ENCODE results near the gene NR2F2. TPM values are rescaled to one million over a fixed set of nuclear protein-coding genes. Genes with fewer than 3 reads are reported as not detected.

Gene NR2F2
- total RNA-seq, 6 donors from 2014 or later = 10.8 to 64.7 (median 30.1) TPM

GRCh38 chr15:96312641-96313335 lies 17.7 kb upstream of the NR2F2 start:
- H3K9me3 ChIP-seq = no peaks in the 10 kb centered on the region
- no peak overlapping the region for H3K27ac ChIP-seq
- peaks cover 0 to 6% (median 0%) of the 10 kb centered on the region in 4 donors for H3K4me1 ChIP-seq
- no peaks in the 10 kb centered on the region for H3K27me3 ChIP-seq
- TF ChIP-seq POLR2A (IDR thresholded peaks at IDR 0.05) (no peak), POLR2AphosphoS5 (IDR thresholded peaks at IDR 0.05) (no peak), EP300 (IDR thresholded peaks at IDR 0.05) (no peak), CTCF (IDR thresholded peaks at IDR 0.05) (no peak)
- H3K4me3 ChIP-seq = no peak overlapping the region
- WGBS, 2 donors = 61 to 83% methylated on average over 4 of the region's 4 CpGs
- DNase-seq (no peak), ATAC-seq (ENCODE audit: low FRiP score in 2 of 2) (no peak)
- H3K36me3 ChIP-seq = no peaks in the 10 kb centered on the region

DNA sequence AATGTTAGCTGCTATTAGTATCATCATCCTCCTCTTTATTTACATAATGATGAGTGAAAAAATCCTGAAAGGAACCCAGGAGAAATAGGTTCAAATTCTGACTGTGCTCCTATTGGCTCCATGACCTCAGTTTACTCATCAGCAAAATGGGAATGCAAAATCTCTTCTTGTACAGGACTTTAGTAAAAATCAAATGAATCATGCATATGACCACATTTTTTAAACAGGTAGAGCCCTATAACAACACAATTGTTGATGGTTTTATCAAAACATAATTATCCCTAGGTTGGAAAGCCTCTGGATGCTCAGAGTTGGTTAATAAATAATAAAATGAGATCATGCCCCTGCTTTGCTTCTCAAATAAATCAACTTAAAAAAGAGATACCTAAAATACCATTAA lies 16.0 kb upstream of the NR2F2 start:
- H3K36me3 ChIP-seq = no peaks in the 10 kb centered on the region
- no peaks in the 10 kb centered on the region for H3K9me3 ChIP-seq
- TF ChIP-seq POLR2A (IDR thresholded peaks at IDR 0.05) (no peak), CTCF (IDR thresholded peaks at IDR 0.05) (no peak), EP300 (IDR thresholded peaks at IDR 0.05) (no peak), POLR2AphosphoS5 (IDR thresholded peaks at IDR 0.05) (no peak)
- ATAC-seq (ENCODE audit: low FRiP score in 2 of 2) (no peak), DNase-seq (no peak)
- no peak overlapping the region for H3K4me3 ChIP-seq
- H3K27ac ChIP-seq = no peak overlapping the region
- peaks cover 0 to 2% (median 0%) of the 10 kb centered on the region in 4 donors for H3K27me3 ChIP-seq
- peaks cover 0 to 3% (median 0%) of the 10 kb centered on the region in 4 donors for H3K4me1 ChIP-seq

- H3K4me3 ChIP-seq = no peak overlapping the region
- DNase-seq = no peak
- 83 to 84% methylated on average over 1 of the region's 1 CpG for WGBS, 2 donors
- no peak overlapping the region for H3K27ac ChIP-seq
- TF ChIP-seq POLR2AphosphoS5 (IDR thresholded peaks at IDR 0.05) = no peak
- no peak for TF ChIP-seq CTCF (IDR thresholded peaks at IDR 0.05)
- no peak for TF ChIP-seq POLR2A (IDR thresholded peaks at IDR 0.05)
- TF ChIP-seq EP300 (IDR thresholded peaks at IDR 0.05) = no peak
- no peak for ATAC-seq (ENCODE audit: low FRiP score in 2 of 2)
- H3K4me1 ChIP-seq = peaks cover 0 to 3% (median 0%) of the 10 kb centered on the region in 4 donors
- no peaks in the 10 kb centered on the region for H3K36me3 ChIP-seq
- H3K9me3 ChIP-seq = no peaks in the 10 kb centered on the region
- peaks cover 0 to 2% (median 0%) of the 10 kb centered on the region in 4 donors for H3K27me3 ChIP-seq
These were observed 15.5 kb upstream of the NR2F2 start for GRCh38 chr15:96314963-96315362.

DNA sequence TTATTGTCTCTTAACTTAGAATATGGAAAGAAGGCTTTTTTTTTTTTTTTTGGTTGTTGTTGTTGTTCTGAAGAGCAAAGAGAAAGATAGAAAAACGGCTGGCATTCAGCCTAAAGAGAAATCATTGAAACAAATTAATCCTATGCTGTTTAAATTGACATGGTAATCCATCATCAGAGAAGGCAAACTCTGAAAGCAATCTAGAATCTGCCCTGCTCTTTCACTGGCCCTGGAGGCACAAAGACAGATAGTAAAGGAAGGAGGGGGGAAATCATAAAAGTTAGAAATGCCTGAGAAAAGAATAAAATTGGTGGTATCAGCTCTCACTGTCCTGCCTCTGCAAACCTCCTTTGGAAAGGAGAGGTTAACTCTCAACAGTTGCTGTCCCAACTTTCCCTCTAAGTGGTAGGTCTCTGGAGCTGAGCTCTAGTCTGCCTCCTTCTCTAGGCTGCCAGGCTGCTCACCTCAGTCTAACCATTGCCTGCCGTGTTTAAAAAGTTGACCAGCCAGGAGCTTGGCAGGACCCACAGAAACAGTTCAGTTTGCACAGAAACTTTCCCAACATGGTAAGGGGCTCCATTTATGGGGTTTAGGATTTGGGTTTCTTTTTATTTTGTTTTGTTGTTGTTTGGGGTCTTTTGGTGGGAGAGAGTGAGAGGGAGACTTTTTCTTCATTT lies 13.4 kb upstream of the NR2F2 start:
- DNase-seq = no peak
- Histone ChIP-seq H3K4me1 (peaks cover 0 to 10% (median 4%) of the 10 kb centered on the region in 4 donors), H3K9me3 (no peaks in the 10 kb centered on the region), H3K36me3 (no peaks in the 10 kb centered on the region), H3K4me3 (no peak overlapping the region), H3K27ac (peak overlapping the region in 3 of 4 donors; percentile 20 to 51 (median 42)), H3K27me3 (peaks cover 0 to 10% (median 1%) of the 10 kb centered on the region in 4 donors)
- no peak for ATAC-seq (ENCODE audit: low FRiP score in 2 of 2)
- 39 to 42% methylated on average over 2 of the region's 2 CpGs for WGBS, 2 donors
- TF ChIP-seq EP300 (IDR thresholded peaks at IDR 0.05) (no peak), POLR2AphosphoS5 (IDR thresholded peaks at IDR 0.05) (no peak), POLR2A (IDR thresholded peaks at IDR 0.05) (no peak), CTCF (IDR thresholded peaks at IDR 0.05) (no peak)
